ENCODE results near the gene SPATA12. TPM values are rescaled to one million over a fixed set of nuclear protein-coding genes. Genes with fewer than 3 reads are reported as not detected.

Gene SPATA12
- total RNA-seq (not detected), polyA plus RNA-seq (under 1 TPM in 1 of 3 donors, not detected in 2; 0.26 TPM)

- intact Hi-C loops (cut with DNase I) = no loop called here
- Histone ChIP-seq H3K4me1 (peaks cover 0 to 61% (median 47%) of the 10 kb centered on the region in 4 donors), H3K4me3 (no peak within 1 kb of the TSS), H3K27ac (peak within 1 kb of the TSS; percentile 62 to 92 (median 85)), H3K36me3 (no peaks in the 10 kb centered on the region), H3K9me3 (no peaks in the 10 kb centered on the region), H3K27me3 (no peaks in the 10 kb centered on the region)
- DNase-seq = peak; percentile 92
- TF ChIP-seq CTCF (IDR thresholded peaks at IDR 0.05) (no peak), POLR2A (IDR thresholded peaks at IDR 0.05) (no peak), EP300 (IDR thresholded peaks at IDR 0.05) (peak in 1 of 4 donors; percentile 69), POLR2AphosphoS5 (IDR thresholded peaks at IDR 0.05) (peak in 2 of 4 donors; percentile 27 to 83)
- WGBS, 2 donors = 27 to 49% methylated on average over 11 of the region's 11 CpGs
Observed at GRCh38 chr3:57060089-57060821, at the start of gene SPATA12. SPATA12 (plus strand) TSS chr3:57060664; CDS start chr3:57073695, 13,031 bp downstream.

GRCh38 chr3:57011022-57011421 is 49.4 kb upstream of the SPATA12 start:
- intact Hi-C loops (cut with DNase I) = no loop called here
- peak overlapping the region; percentile 35 to 92 (median 84) for H3K27ac ChIP-seq

GRCh38 chr3:57012847-57013246 is 47.6 kb upstream of the SPATA12 start:
- Histone ChIP-seq H3K27me3 (no peaks in the 10 kb centered on the region), H3K9me3 (no peaks in the 10 kb centered on the region), H3K36me3 (no peaks in the 10 kb centered on the region), H3K4me3 (no peak overlapping the region), H3K4me1 (peaks cover 0 to 78% (median 73%) of the 10 kb centered on the region in 4 donors), H3K27ac (peak overlapping the region in 3 of 4 donors; percentile 79 to 92 (median 90))
- intact Hi-C loops (cut with DNase I) = no loop called here
- TF ChIP-seq EP300 (IDR thresholded peaks at IDR 0.05) (no peak), CTCF (IDR thresholded peaks at IDR 0.05) (no peak), POLR2A (IDR thresholded peaks at IDR 0.05) (no peak), POLR2AphosphoS5 (IDR thresholded peaks at IDR 0.05) (no peak)
- 97 to 98% methylated on average over 22 of the region's 22 CpGs for WGBS, 2 donors
- DNase-seq = peak; percentile 61

More at GRCh38 chr3:57011022-57011421, 49.4 kb upstream of the SPATA12 start:
- peak; percentile 37 for DNase-seq
- no peaks in the 10 kb centered on the region for H3K9me3 ChIP-seq
- no peak overlapping the region for H3K4me3 ChIP-seq
- H3K4me1 ChIP-seq = peaks cover 0 to 80% (median 76%) of the 10 kb centered on the region in 4 donors
- TF ChIP-seq EP300 (IDR thresholded peaks at IDR 0.05) (no peak), POLR2AphosphoS5 (IDR thresholded peaks at IDR 0.05) (peak in 1 of 4 donors; percentile 11), CTCF (IDR thresholded peaks at IDR 0.05) (peak in 1 of 4 experiments; percentile 13)
- WGBS, 2 donors = 87 to 89% methylated on average over 13 of the region's 13 CpGs
- no peaks in the 10 kb centered on the region for H3K36me3 ChIP-seq
- H3K27me3 ChIP-seq = no peaks in the 10 kb centered on the region

- Histone ChIP-seq H3K4me1 (peaks cover 0 to 73% (median 65%) of the 10 kb centered on the region in 4 donors), H3K27ac (peak overlapping the region in 3 of 4 donors; percentile 79 to 92 (median 90))
- 87 to 92% methylated on average over 7 of the region's 7 CpGs for WGBS, 2 donors
Observed at GRCh38 chr3:57015350-57015729, 45.1 kb upstream of the SPATA12 start.

More at GRCh38 chr3:57015350-57015729, 45.1 kb upstream of the SPATA12 start:
- H3K9me3 ChIP-seq = no peaks in the 10 kb centered on the region
- DNase-seq = no peak
- TF ChIP-seq POLR2A (IDR thresholded peaks at IDR 0.05) (no peak), POLR2AphosphoS5 (IDR thresholded peaks at IDR 0.05) (no peak), CTCF (IDR thresholded peaks at IDR 0.05) (no peak), EP300 (IDR thresholded peaks at IDR 0.05) (no peak)
- intact Hi-C loops (cut with DNase I) = no loop called here
- no peaks in the 10 kb centered on the region for H3K27me3 ChIP-seq
- H3K4me3 ChIP-seq = no peak overlapping the region
- H3K36me3 ChIP-seq = no peaks in the 10 kb centered on the region

Measured in sigmoid colon (tissue), 7 donors.